Measurements from ENCODE around the gene CASP8AP2. TPM values are rescaled to one million over a fixed set of nuclear protein-coding genes. Genes with fewer than 3 reads are reported as not detected.
"Not testable (repeated sequence)": the region's sequence is repeated elsewhere in the genome, so short reads cannot be mapped to it uniquely, and the experiment has no call there.

Gene CASP8AP2
- total RNA-seq, 2 experiments from 2014 or later: 27.4 to 30.2 TPM

DNA sequence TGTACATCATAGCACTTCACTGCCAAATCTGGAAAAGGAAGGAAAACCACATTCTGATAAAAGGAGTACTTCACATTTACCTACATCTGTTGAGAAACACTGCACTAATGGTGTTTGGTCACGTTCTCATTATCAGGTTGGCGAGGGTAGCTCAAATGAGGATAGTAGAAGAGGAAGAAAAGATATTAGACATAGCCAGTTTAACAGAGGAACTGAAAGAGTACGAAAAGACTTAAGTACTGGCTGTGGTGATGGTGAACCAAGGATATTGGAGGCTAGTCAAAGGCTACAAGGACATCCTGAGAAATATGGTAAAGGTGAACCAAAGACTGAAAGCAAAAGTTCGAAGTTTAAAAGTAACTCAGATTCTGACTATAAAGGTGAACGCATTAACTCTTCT is 32.6 kb downstream of the CASP8AP2 start:
- H3K27ac Mint-ChIP-seq: no peak overlapping the region

GRCh38 chr6:89862698-89863097 is 33.0 kb downstream of the CASP8AP2 start:
- H3K27me3 Mint-ChIP-seq (ENCODE audit: low read depth): no peaks in the 10 kb centered on the region
- intact Hi-C loops (cut with micrococcal nuclease): no loop called here
- H3K9me3 Mint-ChIP-seq: peaks cover 1% of the 10 kb centered on the region
- H3K4me3 Mint-ChIP-seq: no peak overlapping the region
- H3K27ac Mint-ChIP-seq: no peak overlapping the region
- no peak for DNase-seq
- peaks cover 74% of the 10 kb centered on the region for H3K36me3 Mint-ChIP-seq (ENCODE audit: low read depth)
- CTCF ChIA-PET: interaction anchor here (0.5 kb wide), 1 partner anchor 9 kb away, joined by 4 read pairs; no protein-coding TSS in a partner anchor
- peaks cover 3% of the 10 kb centered on the region for H3K4me1 Mint-ChIP-seq (ENCODE audit: low read depth)

More for the DNA sequence above, 32.6 kb downstream of the CASP8AP2 start:
- Mint-ChIP-seq H3K27me3 (ENCODE audit: low read depth) (no peaks in the 10 kb centered on the region), H3K4me1 (ENCODE audit: low read depth) (peaks cover 3% of the 10 kb centered on the region), H3K4me3 (no peak overlapping the region), H3K36me3 (ENCODE audit: low read depth) (peaks cover 70% of the 10 kb centered on the region), H3K9me3 (peaks cover 1% of the 10 kb centered on the region)
- CTCF ChIA-PET: interaction anchor here (0.5 kb wide), 1 partner anchor 10 kb away, joined by 4 read pairs; no protein-coding TSS in a partner anchor
- intact Hi-C loops (cut with micrococcal nuclease): no loop called here
- DNase-seq: no peak

- CTCF ChIA-PET: no interaction called here
- intact Hi-C loops (cut with micrococcal nuclease): no loop called here
- Mint-ChIP-seq H3K27me3 (ENCODE audit: low read depth) (no peaks in the 10 kb centered on the region), H3K4me1 (ENCODE audit: low read depth) (no peaks in the 10 kb centered on the region), H3K36me3 (ENCODE audit: low read depth) (peaks cover 74% of the 10 kb centered on the region), H3K9me3 (peaks cover 1% of the 10 kb centered on the region), H3K27ac (no peak overlapping the region), H3K4me3 (no peak overlapping the region)
- no peak for DNase-seq
These were observed 36.5 kb downstream of the CASP8AP2 start for GRCh38 chr6:89866024-89866678.

GRCh38 chr6:89873721-89874120 is 44.0 kb downstream of the CASP8AP2 start:
- Mint-ChIP-seq H3K9me3 (no peaks in the 10 kb centered on the region), H3K4me1 (ENCODE audit: low read depth) (no peaks in the 10 kb centered on the region), H3K27ac (no peak overlapping the region), H3K4me3 (no peak overlapping the region), H3K27me3 (ENCODE audit: low read depth) (no peaks in the 10 kb centered on the region), H3K36me3 (ENCODE audit: low read depth) (peaks cover 25% of the 10 kb centered on the region)
- CTCF ChIA-PET: interaction anchor here (1.0 to 1.2 kb wide), 2 partner anchors 38 to 510 kb away, joined by 3 read pairs; no protein-coding TSS in a partner anchor
- intact Hi-C loops (cut with micrococcal nuclease): loop anchor here (5.0 kb wide), 1 partner anchor 54 kb away; no protein-coding TSS in a partner anchor
- no peak for DNase-seq

DNA sequence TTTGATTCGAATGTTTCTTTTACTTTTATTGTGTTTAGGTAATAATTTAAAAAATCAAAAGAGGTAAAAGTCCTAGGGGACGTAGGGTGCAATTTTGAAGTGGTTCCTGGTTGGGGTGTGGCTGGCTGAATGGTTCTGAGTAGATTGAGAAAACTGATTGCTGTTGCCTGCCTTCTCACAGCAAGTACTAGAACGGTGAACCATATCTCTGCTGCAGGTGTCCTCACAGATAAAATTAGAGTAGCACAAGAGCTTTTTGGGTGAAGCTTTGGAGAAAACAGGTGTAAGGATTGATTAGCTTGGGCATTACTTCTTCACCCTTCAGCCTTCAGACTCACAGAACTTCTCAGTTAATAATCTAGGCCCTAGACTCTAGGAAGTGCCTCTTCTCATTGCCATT is 44.8 kb downstream of the CASP8AP2 start:
- Mint-ChIP-seq H3K9me3 (no peaks in the 10 kb centered on the region), H3K36me3 (ENCODE audit: low read depth) (peaks cover 24% of the 10 kb centered on the region), H3K27ac (no peak overlapping the region), H3K27me3 (ENCODE audit: low read depth) (no peaks in the 10 kb centered on the region), H3K4me1 (ENCODE audit: low read depth) (no peaks in the 10 kb centered on the region), H3K4me3 (no peak overlapping the region)
- intact Hi-C loops (cut with micrococcal nuclease): loop anchor here (5.0 kb wide), 1 partner anchor 53 kb away; no protein-coding TSS in a partner anchor
- CTCF ChIA-PET: no interaction called here
- DNase-seq: no peak

DNA sequence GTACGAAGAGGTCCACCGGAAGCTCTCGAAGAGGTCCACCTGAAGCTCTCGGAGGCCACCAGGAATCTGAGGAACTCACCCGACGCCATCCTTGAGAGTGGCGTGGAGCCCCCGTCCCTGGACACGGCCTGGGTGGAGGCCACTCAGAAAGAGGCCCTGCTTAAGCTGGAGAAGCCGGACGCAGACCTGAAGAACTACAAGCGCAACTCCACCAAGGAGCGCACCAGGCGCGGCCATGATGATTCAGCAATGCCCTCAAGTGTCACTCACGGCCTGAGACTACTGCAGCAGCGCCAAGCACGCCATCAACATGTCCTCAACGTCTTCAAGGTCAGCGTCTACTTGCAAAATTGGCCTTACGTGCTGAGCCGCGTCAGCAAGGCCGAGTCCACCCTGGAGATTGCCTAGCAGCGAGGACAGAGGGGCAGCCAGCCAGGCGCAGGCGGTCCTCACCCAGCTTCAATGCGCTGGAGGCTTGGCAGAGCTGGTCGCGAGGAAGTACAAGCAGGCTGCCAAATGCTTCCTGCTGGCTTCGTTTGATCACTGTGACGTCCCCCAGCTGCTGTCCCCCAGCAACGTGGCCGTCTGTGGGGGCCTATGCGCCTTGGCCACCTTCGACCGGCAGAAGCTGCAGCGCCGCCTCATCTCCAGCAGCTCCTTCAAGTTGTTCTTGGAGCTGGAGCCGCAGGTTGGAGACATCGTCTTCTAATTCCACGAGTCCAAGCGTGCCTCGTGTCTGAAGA is 56.9 kb downstream of the CASP8AP2 start:
- Mint-ChIP-seq H3K9me3 (no peaks in the 10 kb centered on the region), H3K27ac (no peak overlapping the region), H3K4me1 (ENCODE audit: low read depth) (peaks cover 2% of the 10 kb centered on the region), H3K27me3 (ENCODE audit: low read depth) (peaks cover 18% of the 10 kb centered on the region), H3K36me3 (ENCODE audit: low read depth) (no peaks in the 10 kb centered on the region), H3K4me3 (no peak overlapping the region)
- intact Hi-C loops (cut with micrococcal nuclease): no loop called here
- CTCF ChIA-PET: no interaction called here
- no peak for DNase-seq

- no peaks in the 10 kb centered on the region for H3K9me3 Mint-ChIP-seq
- CTCF ChIA-PET: no interaction called here
- peak; percentile 18 for DNase-seq
- H3K4me1 Mint-ChIP-seq (ENCODE audit: low read depth): peaks cover 2% of the 10 kb centered on the region
- H3K27me3 Mint-ChIP-seq (ENCODE audit: low read depth): peaks cover 20% of the 10 kb centered on the region
- H3K4me3 Mint-ChIP-seq: no peak overlapping the region
- no peak overlapping the region for H3K27ac Mint-ChIP-seq
- intact Hi-C loops (cut with micrococcal nuclease): no loop called here
- H3K36me3 Mint-ChIP-seq (ENCODE audit: low read depth): no peaks in the 10 kb centered on the region
These were observed 57.9 kb downstream of the CASP8AP2 start for GRCh38 chr6:89887452-89888137.

DNA sequence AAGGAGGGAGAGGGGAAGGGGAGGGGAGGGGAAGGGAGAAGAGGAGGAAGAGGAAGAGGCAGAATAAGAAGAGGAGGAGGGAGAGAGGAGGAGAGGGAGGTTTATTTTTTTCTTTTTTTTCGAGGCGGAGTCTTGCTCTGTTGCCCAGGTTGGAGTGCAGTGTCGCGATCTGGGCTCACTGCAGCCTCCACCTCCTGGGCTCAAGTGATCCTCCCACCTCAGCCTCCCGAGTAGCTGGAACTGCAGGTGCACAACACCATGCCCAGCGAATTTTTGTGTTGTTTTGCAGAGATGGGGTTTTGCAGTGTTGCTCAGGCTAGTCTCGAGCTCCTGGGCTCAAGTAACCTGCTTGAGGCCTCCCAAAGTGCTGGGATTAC is 58.4 kb downstream of the CASP8AP2 start:
- no peaks in the 10 kb centered on the region for H3K36me3 Mint-ChIP-seq (ENCODE audit: low read depth)
- H3K9me3 Mint-ChIP-seq: no peaks in the 10 kb centered on the region
- H3K4me1 Mint-ChIP-seq (ENCODE audit: low read depth): peaks cover 2% of the 10 kb centered on the region
- no peak for DNase-seq
- H3K27me3 Mint-ChIP-seq (ENCODE audit: low read depth): peaks cover 22% of the 10 kb centered on the region
- CTCF ChIA-PET: no interaction called here
- no peak overlapping the region for H3K27ac Mint-ChIP-seq
- H3K4me3 Mint-ChIP-seq: no peak overlapping the region
- intact Hi-C loops (cut with micrococcal nuclease): no loop called here

DNA sequence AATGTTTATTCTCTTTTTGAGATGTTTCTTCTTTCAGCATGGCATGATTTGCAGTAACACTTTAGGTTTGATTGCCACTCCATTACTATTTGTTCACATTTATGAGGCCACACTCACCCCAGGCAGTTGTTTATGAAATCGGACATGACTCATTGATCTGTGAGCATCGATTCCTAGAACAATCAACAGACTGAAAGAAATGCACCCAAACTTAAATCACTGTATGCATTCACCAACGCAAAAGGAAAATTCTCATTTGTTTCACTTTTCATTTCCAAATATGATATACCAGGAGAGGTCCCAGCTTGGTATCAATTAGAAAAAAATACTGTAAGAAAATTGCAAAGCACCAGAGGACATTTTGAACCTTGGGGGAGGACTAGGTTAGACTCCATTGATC is 59.2 kb downstream of the CASP8AP2 start:
- H3K4me1 Mint-ChIP-seq (ENCODE audit: low read depth): peaks cover 2% of the 10 kb centered on the region
- H3K4me3 Mint-ChIP-seq: no peak overlapping the region
- H3K27ac Mint-ChIP-seq: no peak overlapping the region
- no peaks in the 10 kb centered on the region for H3K36me3 Mint-ChIP-seq (ENCODE audit: low read depth)
- CTCF ChIA-PET: interaction anchor here (0.6 kb wide), 1 partner anchor 509 kb away, joined by 3 read pairs; no protein-coding TSS in a partner anchor
- peaks cover 26% of the 10 kb centered on the region for H3K27me3 Mint-ChIP-seq (ENCODE audit: low read depth)
- intact Hi-C loops (cut with micrococcal nuclease): no loop called here
- DNase-seq: no peak
- H3K9me3 Mint-ChIP-seq: no peaks in the 10 kb centered on the region

DNA sequence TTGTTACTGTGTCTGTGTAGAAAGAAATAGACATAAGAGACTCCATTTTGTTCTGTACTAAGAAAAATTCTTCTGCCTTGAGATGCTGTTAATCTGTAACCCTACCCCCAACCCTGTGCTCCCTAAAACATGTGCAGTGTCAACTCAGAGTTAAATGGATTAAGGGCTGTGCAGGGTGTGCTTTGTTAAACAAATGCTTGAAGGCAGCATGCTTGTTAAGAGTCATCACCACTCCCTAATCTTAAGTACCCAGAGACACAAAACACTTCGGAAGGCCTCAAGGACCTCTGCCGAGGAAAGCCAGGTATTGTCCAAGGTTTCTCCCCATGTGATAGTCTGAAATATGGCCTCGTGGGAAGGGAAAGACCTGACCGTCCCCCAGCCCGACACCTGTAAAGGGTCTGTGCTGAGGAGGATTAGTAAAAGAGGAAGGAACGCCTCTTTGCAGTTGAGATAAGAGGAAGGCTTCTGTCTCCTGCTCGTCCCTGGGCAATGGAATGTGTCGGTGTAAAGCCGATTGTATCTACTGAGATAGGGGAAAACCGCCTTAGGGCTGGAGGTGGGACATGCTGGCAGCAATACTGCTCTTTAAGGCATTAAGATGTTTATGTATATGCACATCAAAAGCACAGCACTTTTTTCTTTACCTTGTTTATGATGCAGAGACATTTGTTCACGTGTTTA is 61.3 kb downstream of the CASP8AP2 start:
- not testable (repeated sequence) for DNase-seq, H3K4me3 Mint-ChIP-seq

DNA sequence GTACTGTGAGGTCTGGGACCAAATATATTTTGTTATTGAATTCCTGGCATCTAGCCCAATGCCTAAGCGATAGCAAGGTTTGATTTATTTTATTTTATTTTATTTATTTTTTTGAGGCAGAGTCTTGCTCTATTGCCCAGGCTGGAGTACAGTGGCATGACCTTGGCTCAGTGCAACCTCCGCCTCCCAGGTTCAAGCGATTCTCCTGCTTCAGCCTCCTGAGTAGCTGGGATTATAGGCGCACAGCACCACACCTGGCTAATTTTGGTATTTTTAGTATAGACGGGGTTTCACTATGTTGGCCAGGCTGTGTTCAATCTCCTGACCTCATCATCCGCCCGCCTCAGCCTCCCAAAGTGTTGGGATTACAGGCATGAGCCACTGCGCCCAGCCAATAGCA is 62.9 kb downstream of the CASP8AP2 start:
- H3K36me3 Mint-ChIP-seq (ENCODE audit: low read depth); DNase-seq; H3K27ac Mint-ChIP-seq; CTCF ChIA-PET; H3K4me1 Mint-ChIP-seq (ENCODE audit: low read depth); intact Hi-C loops (cut with micrococcal nuclease); H3K9me3 Mint-ChIP-seq; H3K4me3 Mint-ChIP-seq: not testable (repeated sequence)
- H3K27me3 Mint-ChIP-seq (ENCODE audit: low read depth): peaks cover 40% of the 10 kb centered on the region

More for the DNA sequence above, 61.3 kb downstream of the CASP8AP2 start:
- intact Hi-C loops (cut with micrococcal nuclease); H3K27ac Mint-ChIP-seq; H3K4me1 Mint-ChIP-seq (ENCODE audit: low read depth); H3K36me3 Mint-ChIP-seq (ENCODE audit: low read depth); H3K9me3 Mint-ChIP-seq: not testable (repeated sequence)
- CTCF ChIA-PET: interaction anchor here (0.6 kb wide), 1 partner anchor 123 kb away, joined by 4 read pairs; no protein-coding TSS in a partner anchor
- H3K27me3 Mint-ChIP-seq (ENCODE audit: low read depth): peaks cover 36% of the 10 kb centered on the region

DNA sequence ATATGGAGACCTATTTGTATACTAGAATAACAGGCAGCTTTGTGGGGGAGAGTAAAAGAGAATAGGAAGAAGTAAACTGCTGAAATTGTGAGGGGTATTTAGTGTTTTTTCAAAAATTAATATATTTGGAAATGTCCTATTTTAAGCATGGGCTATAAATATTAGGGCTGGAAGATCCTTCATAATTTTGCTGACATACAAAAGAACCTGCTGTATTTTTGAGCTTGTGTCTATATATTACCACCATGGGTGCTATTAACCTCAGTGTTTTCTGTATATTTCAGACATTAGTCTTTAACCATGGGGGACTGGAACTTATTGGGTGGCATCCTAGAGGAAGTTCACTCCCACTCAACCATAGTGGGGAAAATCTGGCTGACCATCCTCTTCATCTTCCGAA is 64.5 kb downstream of the CASP8AP2 start, which contains the start of gene GJA10:
Gene GJA10, plus strand, starts transcription at position 301 of the 400 bp plus-strand sequence. Its CDS starts 0 bp downstream, at position 301.
- H3K4me1 Mint-ChIP-seq (ENCODE audit: low read depth): no peaks in the 10 kb centered on the region
- CTCF ChIA-PET: no interaction called here
- peaks cover 35% of the 10 kb centered on the region for H3K27me3 Mint-ChIP-seq (ENCODE audit: low read depth)
- no peaks in the 10 kb centered on the region for H3K36me3 Mint-ChIP-seq (ENCODE audit: low read depth)
- no peak for DNase-seq
- no peak within 1 kb of the TSS for H3K4me3 Mint-ChIP-seq
- no peaks in the 10 kb centered on the region for H3K9me3 Mint-ChIP-seq
- no peak within 1 kb of the TSS for H3K27ac Mint-ChIP-seq
- intact Hi-C loops (cut with micrococcal nuclease): no loop called here

Measured in activated naive CD4-positive, alpha-beta T cell treated with anti-CD3 and anti-CD28 coated beads for 36 hours (primary cell).